ENCODE measurements around the gene KBTBD8. TPM values are rescaled to one million over a fixed set of nuclear protein-coding genes. Genes with fewer than 3 reads are reported as not detected.

KBTBD8 gene
- total and polyA plus RNA-seq, 2 of the 8 experiments (the other 6 are each of a cell fraction or from before 2014, with no cell fraction given) = 3.2 to 23.9 TPM

GRCh38 chr3:66996696-66997095, 1.4 kb upstream of the KBTBD8 start (continued):
- TF ChIP-seq, protein P1, sequence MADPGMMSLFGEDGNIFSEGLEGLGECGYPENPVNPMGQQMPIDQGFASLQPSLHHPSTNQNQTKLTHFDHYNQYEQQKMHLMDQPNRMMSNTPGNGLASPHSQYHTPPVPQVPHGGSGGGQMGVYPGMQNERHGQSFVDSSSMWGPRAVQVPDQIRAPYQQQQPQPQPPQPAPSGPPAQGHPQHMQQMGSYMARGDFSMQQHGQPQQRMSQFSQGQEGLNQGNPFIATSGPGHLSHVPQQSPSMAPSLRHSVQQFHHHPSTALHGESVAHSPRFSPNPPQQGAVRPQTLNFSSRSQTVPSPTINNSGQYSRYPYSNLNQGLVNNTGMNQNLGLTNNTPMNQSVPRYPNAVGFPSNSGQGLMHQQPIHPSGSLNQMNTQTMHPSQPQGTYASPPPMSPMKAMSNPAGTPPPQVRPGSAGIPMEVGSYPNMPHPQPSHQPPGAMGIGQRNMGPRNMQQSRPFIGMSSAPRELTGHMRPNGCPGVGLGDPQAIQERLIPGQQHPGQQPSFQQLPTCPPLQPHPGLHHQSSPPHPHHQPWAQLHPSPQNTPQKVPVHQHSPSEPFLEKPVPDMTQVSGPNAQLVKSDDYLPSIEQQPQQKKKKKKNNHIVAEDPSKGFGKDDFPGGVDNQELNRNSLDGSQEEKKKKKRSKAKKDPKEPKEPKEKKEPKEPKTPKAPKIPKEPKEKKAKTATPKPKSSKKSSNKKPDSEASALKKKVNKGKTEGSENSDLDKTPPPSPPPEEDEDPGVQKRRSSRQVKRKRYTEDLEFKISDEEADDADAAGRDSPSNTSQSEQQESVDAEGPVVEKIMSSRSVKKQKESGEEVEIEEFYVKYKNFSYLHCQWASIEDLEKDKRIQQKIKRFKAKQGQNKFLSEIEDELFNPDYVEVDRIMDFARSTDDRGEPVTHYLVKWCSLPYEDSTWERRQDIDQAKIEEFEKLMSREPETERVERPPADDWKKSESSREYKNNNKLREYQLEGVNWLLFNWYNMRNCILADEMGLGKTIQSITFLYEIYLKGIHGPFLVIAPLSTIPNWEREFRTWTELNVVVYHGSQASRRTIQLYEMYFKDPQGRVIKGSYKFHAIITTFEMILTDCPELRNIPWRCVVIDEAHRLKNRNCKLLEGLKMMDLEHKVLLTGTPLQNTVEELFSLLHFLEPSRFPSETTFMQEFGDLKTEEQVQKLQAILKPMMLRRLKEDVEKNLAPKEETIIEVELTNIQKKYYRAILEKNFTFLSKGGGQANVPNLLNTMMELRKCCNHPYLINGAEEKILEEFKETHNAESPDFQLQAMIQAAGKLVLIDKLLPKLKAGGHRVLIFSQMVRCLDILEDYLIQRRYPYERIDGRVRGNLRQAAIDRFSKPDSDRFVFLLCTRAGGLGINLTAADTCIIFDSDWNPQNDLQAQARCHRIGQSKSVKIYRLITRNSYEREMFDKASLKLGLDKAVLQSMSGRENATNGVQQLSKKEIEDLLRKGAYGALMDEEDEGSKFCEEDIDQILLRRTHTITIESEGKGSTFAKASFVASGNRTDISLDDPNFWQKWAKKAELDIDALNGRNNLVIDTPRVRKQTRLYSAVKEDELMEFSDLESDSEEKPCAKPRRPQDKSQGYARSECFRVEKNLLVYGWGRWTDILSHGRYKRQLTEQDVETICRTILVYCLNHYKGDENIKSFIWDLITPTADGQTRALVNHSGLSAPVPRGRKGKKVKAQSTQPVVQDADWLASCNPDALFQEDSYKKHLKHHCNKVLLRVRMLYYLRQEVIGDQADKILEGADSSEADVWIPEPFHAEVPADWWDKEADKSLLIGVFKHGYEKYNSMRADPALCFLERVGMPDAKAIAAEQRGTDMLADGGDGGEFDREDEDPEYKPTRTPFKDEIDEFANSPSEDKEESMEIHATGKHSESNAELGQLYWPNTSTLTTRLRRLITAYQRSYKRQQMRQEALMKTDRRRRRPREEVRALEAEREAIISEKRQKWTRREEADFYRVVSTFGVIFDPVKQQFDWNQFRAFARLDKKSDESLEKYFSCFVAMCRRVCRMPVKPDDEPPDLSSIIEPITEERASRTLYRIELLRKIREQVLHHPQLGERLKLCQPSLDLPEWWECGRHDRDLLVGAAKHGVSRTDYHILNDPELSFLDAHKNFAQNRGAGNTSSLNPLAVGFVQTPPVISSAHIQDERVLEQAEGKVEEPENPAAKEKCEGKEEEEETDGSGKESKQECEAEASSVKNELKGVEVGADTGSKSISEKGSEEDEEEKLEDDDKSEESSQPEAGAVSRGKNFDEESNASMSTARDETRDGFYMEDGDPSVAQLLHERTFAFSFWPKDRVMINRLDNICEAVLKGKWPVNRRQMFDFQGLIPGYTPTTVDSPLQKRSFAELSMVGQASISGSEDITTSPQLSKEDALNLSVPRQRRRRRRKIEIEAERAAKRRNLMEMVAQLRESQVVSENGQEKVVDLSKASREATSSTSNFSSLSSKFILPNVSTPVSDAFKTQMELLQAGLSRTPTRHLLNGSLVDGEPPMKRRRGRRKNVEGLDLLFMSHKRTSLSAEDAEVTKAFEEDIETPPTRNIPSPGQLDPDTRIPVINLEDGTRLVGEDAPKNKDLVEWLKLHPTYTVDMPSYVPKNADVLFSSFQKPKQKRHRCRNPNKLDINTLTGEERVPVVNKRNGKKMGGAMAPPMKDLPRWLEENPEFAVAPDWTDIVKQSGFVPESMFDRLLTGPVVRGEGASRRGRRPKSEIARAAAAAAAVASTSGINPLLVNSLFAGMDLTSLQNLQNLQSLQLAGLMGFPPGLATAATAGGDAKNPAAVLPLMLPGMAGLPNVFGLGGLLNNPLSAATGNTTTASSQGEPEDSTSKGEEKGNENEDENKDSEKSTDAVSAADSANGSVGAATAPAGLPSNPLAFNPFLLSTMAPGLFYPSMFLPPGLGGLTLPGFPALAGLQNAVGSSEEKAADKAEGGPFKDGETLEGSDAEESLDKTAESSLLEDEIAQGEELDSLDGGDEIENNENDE (IDR thresholded peaks at IDR 0.05; ENCODE audit: insufficient replicate concordance, low read length) = no peak
- TF ChIP-seq RNF2 (IDR thresholded peaks at IDR 0.05; ENCODE audit: borderline replicate concordance, low read depth, low read length, missing control alignments, poor library complexity, severe bottlenecking) (no peak), ZNF274 (IDR thresholded peaks at IDR 0.05; ENCODE audit: borderline replicate concordance, extremely low read depth, low read length) (no peak), CHD2 (IDR thresholded peaks at IDR 0.05; ENCODE audit: low read length) (no peak), KDM4A (IDR thresholded peaks at IDR 0.05; ENCODE audit: low read depth, low read length, severe bottlenecking) (no peak), KDM5A (IDR thresholded peaks at IDR 0.05; ENCODE audit: low read length) (no peak), GABPA (IDR thresholded peaks at IDR 0.05; ENCODE audit: borderline replicate concordance, insufficient read depth, low read length) (no peak), CHD1 (IDR thresholded peaks at IDR 0.05; ENCODE audit: low read depth, low read length) (no peak)
- TF ChIP-seq, protein P2, sequence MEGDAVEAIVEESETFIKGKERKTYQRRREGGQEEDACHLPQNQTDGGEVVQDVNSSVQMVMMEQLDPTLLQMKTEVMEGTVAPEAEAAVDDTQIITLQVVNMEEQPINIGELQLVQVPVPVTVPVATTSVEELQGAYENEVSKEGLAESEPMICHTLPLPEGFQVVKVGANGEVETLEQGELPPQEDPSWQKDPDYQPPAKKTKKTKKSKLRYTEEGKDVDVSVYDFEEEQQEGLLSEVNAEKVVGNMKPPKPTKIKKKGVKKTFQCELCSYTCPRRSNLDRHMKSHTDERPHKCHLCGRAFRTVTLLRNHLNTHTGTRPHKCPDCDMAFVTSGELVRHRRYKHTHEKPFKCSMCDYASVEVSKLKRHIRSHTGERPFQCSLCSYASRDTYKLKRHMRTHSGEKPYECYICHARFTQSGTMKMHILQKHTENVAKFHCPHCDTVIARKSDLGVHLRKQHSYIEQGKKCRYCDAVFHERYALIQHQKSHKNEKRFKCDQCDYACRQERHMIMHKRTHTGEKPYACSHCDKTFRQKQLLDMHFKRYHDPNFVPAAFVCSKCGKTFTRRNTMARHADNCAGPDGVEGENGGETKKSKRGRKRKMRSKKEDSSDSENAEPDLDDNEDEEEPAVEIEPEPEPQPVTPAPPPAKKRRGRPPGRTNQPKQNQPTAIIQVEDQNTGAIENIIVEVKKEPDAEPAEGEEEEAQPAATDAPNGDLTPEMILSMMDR (IDR thresholded peaks at IDR 0.05; ENCODE audit: control extremely low read depth in 1 of 3, insufficient read depth in 1 of 3, low read depth in 1 of 3, low read length in 3 of 3) = no peak
